Neural progenitor cell (in vitro differentiated cells): Measurements from ENCODE around the gene FADS1.

Experiments used
- CTCF ChIP-seq: fragments of 200-600 bp; sonication (generic); IDR thresholded peaks from 2 replicates; pipeline ENCODE4 v1.5.1; 2017; ENCODE audit warnings: antibody characterized with exemption, mild to moderate bottlenecking
- EZH2 ChIP-seq: fragments of 200-600 bp; sonication (generic); IDR thresholded peaks from 2 replicates; pipeline ENCODE4 v1.6.1; 2017; ENCODE audit warnings: antibody characterized with exemption, mild to moderate bottlenecking, moderate library complexity
- EZH2phosphoT487 ChIP-seq: fragments of 200-600 bp; sonication (generic); IDR thresholded peaks from 2 replicates; pipeline ENCODE4 v1.6.1; 2017; ENCODE audit warnings: antibody characterized with exemption

- TF ChIP-seq CTCF (no peak), EZH2 (no peak), EZH2phosphoT487 (no peak)
Observed at GRCh38 chr11:61768376-61769076, 48.3 kb downstream of the FADS1 start.
